ENCODE data around the gene VAMP3.

Gene VAMP3

DNA sequence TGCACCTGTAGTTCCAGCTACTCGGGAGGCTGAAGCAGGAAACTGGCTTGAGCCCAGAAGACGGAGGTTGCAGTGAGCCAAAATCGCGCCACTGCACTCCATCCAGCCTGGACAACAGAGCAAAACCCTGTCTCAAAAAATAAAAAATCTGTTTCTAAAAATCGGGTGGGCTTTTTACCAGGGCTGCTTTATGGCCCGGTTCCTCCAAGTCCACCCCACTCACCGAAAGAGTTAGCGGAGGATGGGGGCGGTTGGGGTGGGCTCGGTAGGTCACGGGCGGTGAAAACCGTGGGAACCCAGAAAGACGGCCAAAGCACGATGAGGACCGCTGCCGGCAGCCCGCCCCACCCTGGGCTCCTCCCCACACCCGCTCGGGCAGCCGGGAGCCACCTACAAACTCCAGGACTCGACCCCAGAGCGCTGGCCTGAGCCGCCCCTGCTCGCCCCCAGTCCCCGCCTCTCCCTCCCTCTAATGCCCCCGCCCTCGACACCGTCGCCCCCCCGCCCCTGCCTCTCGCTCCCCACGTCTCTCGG lies 12.1 kb downstream of the VAMP3 start:
- TF ChIP-seq TAF1 (IDR thresholded peaks at IDR 0.05; ENCODE audit: borderline replicate concordance, insufficient read depth, low read length) (no peak), FOXP2 (optimal IDR thresholded peaks at IDR 0.05; ENCODE audit: borderline replicate concordance, extremely low read depth, extremely low read length, insufficient read depth) (peak; percentile 7)
- TF ChIP-seq, protein P1, sequence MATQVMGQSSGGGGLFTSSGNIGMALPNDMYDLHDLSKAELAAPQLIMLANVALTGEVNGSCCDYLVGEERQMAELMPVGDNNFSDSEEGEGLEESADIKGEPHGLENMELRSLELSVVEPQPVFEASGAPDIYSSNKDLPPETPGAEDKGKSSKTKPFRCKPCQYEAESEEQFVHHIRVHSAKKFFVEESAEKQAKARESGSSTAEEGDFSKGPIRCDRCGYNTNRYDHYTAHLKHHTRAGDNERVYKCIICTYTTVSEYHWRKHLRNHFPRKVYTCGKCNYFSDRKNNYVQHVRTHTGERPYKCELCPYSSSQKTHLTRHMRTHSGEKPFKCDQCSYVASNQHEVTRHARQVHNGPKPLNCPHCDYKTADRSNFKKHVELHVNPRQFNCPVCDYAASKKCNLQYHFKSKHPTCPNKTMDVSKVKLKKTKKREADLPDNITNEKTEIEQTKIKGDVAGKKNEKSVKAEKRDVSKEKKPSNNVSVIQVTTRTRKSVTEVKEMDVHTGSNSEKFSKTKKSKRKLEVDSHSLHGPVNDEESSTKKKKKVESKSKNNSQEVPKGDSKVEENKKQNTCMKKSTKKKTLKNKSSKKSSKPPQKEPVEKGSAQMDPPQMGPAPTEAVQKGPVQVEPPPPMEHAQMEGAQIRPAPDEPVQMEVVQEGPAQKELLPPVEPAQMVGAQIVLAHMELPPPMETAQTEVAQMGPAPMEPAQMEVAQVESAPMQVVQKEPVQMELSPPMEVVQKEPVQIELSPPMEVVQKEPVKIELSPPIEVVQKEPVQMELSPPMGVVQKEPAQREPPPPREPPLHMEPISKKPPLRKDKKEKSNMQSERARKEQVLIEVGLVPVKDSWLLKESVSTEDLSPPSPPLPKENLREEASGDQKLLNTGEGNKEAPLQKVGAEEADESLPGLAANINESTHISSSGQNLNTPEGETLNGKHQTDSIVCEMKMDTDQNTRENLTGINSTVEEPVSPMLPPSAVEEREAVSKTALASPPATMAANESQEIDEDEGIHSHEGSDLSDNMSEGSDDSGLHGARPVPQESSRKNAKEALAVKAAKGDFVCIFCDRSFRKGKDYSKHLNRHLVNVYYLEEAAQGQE (IDR thresholded peaks at IDR 0.05; ENCODE audit: insufficient read depth in 1 of 2, low read depth in 2 of 2, low read length in 2 of 2) = no peak

DNA sequence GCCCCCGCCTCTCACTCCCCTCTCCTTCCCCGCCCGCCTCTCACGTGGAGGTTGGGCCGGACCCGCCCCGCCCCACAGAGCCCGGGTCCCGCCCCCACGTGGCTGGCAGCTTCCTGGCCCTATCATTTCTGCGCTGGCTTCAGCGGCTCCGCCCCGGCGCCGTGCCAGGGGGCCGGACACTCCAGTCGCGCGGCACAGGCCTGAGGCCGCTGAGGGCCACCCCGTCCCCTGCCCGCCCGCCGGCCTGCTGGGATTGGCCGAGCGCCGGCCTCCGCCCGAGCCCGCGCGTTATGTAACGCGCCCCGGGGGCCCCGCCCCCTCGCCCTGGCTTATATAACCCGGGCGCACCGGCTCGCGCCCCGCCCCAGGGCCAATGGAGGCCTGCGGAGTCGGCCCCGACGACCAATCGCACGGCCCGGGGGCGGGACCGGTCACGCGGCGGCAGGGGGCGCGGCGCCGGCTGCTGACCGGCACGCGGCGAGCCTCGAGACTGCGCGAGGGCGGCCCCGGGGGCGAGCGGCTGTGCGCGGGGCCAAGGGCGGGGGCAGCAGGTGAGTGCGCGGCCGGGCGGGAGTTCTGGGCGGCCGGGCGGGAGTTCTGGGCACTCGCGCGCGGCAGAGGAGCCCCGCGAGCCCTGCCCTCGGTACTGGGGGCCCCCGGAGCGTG lies 12.9 kb downstream of the VAMP3 start, which contains the start of gene PER3:
PER3 (plus strand) TSS at position 466 of the 666 bp plus-strand sequence. CDS start 587 bp downstream, outside the sequence.
- TF ChIP-seq FOXP2 (optimal IDR thresholded peaks at IDR 0.05; ENCODE audit: borderline replicate concordance, extremely low read depth, extremely low read length, insufficient read depth) (peak; percentile 5), SIN3A (IDR thresholded peaks at IDR 0.05; ENCODE audit: borderline replicate concordance, insufficient read depth, low read length) (no peak)
- TF ChIP-seq, protein P1 (IDR thresholded peaks at IDR 0.05; ENCODE audit: insufficient read depth in 1 of 2, low read depth in 2 of 2, low read length in 2 of 2) = no peak

DNA sequence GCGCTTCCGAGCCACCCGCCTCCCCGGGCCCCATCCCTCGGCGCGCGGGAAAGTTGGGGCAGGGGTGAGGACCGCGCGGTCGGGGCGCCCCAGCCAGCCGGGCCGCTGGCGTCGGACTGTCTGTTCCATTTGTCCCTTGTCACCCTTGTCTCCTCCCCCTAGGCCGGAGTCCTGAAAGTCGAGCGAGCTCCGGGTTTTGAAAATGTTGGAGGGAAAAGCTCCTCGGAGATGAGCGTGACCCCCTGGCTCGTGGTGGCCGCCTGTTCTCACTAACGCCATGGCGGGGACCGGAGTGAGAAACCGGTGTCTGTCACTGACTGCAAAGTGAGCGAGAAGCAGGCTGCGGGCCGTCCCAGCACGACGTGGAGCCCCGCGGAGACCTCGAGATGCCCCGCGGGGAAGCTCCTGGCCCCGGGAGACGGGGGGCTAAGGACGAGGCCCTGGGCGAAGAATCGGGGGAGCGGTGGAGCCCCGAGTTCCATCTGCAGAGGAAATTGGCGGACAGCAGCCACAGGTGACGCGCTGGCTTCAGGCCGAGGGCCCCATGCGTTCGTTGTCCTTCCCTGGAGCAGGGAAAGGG lies 13.5 kb downstream of the VAMP3 start:
- no peak for TF ChIP-seq SIN3A (IDR thresholded peaks at IDR 0.05; ENCODE audit: borderline replicate concordance, insufficient read depth, low read length)
- no peak for TF ChIP-seq TAF1 (IDR thresholded peaks at IDR 0.05; ENCODE audit: borderline replicate concordance, insufficient read depth, low read length)
- TF ChIP-seq FOXP2 (optimal IDR thresholded peaks at IDR 0.05; ENCODE audit: borderline replicate concordance, extremely low read depth, extremely low read length, insufficient read depth) = no peak
- no peak for TF ChIP-seq POLR2AphosphoS5 (IDR thresholded peaks at IDR 0.05; ENCODE audit: low read depth, low read length)
- TF ChIP-seq, protein P1 (IDR thresholded peaks at IDR 0.05; ENCODE audit: insufficient read depth in 1 of 2, low read depth in 2 of 2, low read length in 2 of 2) = no peak

DNA sequence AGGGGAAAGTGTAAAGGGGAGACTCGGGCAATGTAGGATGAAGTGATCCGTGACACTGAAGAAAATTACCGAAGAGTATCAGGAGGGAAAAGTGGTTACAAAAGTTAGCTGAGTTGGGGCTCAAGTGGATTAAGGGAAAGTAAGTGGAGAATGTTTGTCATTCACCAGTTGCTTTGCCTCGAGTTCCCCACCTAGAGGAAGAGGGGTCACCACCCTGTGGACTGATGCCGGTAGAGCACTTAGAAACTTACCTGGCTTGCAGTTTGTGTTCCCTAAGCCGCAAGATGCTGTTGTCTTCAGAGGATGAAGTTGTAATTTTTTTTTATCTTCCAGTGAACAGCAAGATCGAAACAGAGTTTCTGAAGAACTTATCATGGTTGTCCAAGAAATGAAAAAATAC lies 14.0 kb downstream of the VAMP3 start:
- TF ChIP-seq FOXP2 (optimal IDR thresholded peaks at IDR 0.05; ENCODE audit: borderline replicate concordance, extremely low read depth, extremely low read length, insufficient read depth) (no peak), TAF1 (IDR thresholded peaks at IDR 0.05; ENCODE audit: borderline replicate concordance, insufficient read depth, low read length) (no peak), SIN3A (IDR thresholded peaks at IDR 0.05; ENCODE audit: borderline replicate concordance, insufficient read depth, low read length) (no peak), POLR2AphosphoS5 (IDR thresholded peaks at IDR 0.05; ENCODE audit: low read depth, low read length) (no peak)
- TF ChIP-seq, protein P1 (IDR thresholded peaks at IDR 0.05; ENCODE audit: insufficient read depth in 1 of 2, low read depth in 2 of 2, low read length in 2 of 2) = no peak
